Muscle of leg (tissue), 11 donors: ENCODE data around the gene AGBL1. TPM values are rescaled to one million over a fixed set of nuclear protein-coding genes. Genes with fewer than 3 reads are reported as not detected.

Source experiments
- DNase-seq: peaks from one replicate; pipeline ENCODE4 v3.0.0; 2013
- H3K27ac ChIP-seq: one replicate; pipeline ENCODE4 v1.5.1; 2013; ENCODE audit warnings: mild to moderate bottlenecking, low read length, control low read depth
- H3K27me3 ChIP-seq: one replicate; pipeline ENCODE4 v1.6.1; 2013; ENCODE audit warnings: low read length; ENCODE audit not compliant: control insufficient read depth, insufficient read depth
- H3K36me3 ChIP-seq: one replicate; pipeline ENCODE4 v1.6.1; 2013; ENCODE audit warnings: low read length; ENCODE audit not compliant: control insufficient read depth, insufficient read depth
- H3K4me1 ChIP-seq: one replicate; pipeline ENCODE4 v1.6.1; 2013; ENCODE audit warnings: low read length; ENCODE audit not compliant: control insufficient read depth, insufficient read depth
- H3K4me3 ChIP-seq: one replicate; pipeline ENCODE4 v1.5.1; 2013; ENCODE audit warnings: low read length, control low read depth
- H3K9me3 ChIP-seq: replicated peaks from 2 replicates; pipeline ENCODE4 v1.6.1; 2013; ENCODE audit warnings: low read depth, low read length; ENCODE audit not compliant: control insufficient read depth
- WGBS: methylation state at CpG from one replicate; pipeline ENCODE4 v1.1.5; 2013; ENCODE audit warnings: missing lambda C conversion rate; ENCODE audit not compliant: insufficient coverage; 5-methylcytosine and 5-hydroxymethylcytosine counted together
- polyA plus RNA-seq, 8 donors: library from polyadenylated mRNA; unstranded; fragments of 120-200 nt; gene quantifications; one replicate each; pipeline versions ENCODE4 v1.2.1 to v1.2.3, GENCODE V29; 2013; ENCODE audit warnings: inconsistent platforms in 1 of 8, low replicate concordance in 1 of 8; ENCODE audit not compliant: insufficient read length in 8 of 8, insufficient read depth in 1 of 8
- total RNA-seq: library from RNA; stranded (reverse); fragments of 120-200 nt; gene quantifications from one replicate; pipeline ENCODE4 v1.2.4, GENCODE V29; 2013

AGBL1 gene
- total and polyA plus RNA-seq, 9 donors, result 6.0 to 18.1 (median 7.9) TPM

GRCh38 chr15:86663979-86664378, 584.3 kb downstream of the AGBL1 start:
- Histone ChIP-seq H3K27ac (no peak overlapping the region), H3K4me3 (no peak overlapping the region), H3K4me1 (no peaks in the 10 kb centered on the region), H3K36me3 (no peaks in the 10 kb centered on the region), H3K9me3 (no peaks in the 10 kb centered on the region), H3K27me3 (no peaks in the 10 kb centered on the region)
- no peak for DNase-seq
- 67% methylated on average over 2 of the region's 2 CpGs for WGBS

GRCh38 chr15:86664581-86664980, 584.9 kb downstream of the AGBL1 start:
- no peak overlapping the region for H3K27ac ChIP-seq
- no peaks in the 10 kb centered on the region for H3K9me3 ChIP-seq
- WGBS, result no CpG with 5 or more reads among the region's 1 CpG
- no peaks in the 10 kb centered on the region for H3K4me1 ChIP-seq
- no peaks in the 10 kb centered on the region for H3K27me3 ChIP-seq
- no peaks in the 10 kb centered on the region for H3K36me3 ChIP-seq
- no peak overlapping the region for H3K4me3 ChIP-seq
- no peak for DNase-seq

- no peaks in the 10 kb centered on the region for H3K4me1 ChIP-seq
- DNase-seq, result no peak
- no peaks in the 10 kb centered on the region for H3K27me3 ChIP-seq
- H3K27ac ChIP-seq, result no peak overlapping the region
- no peaks in the 10 kb centered on the region for H3K9me3 ChIP-seq
- no CpG with 5 or more reads among the region's 4 CpGs for WGBS
- H3K36me3 ChIP-seq, result no peaks in the 10 kb centered on the region
- H3K4me3 ChIP-seq, result no peak overlapping the region
These were observed 596.3 kb downstream of the AGBL1 start for GRCh38 chr15:86676002-86676401.

- Histone ChIP-seq H3K27ac (no peak overlapping the region), H3K36me3 (no peaks in the 10 kb centered on the region), H3K27me3 (no peaks in the 10 kb centered on the region), H3K9me3 (no peaks in the 10 kb centered on the region), H3K4me1 (no peaks in the 10 kb centered on the region), H3K4me3 (no peak overlapping the region)
- DNase-seq, result no peak
- 36% methylated on average over 6 of the region's 6 CpGs for WGBS
These were observed 597.6 kb downstream of the AGBL1 start for GRCh38 chr15:86677278-86677677.

- Histone ChIP-seq H3K36me3 (no peaks in the 10 kb centered on the region), H3K27me3 (no peaks in the 10 kb centered on the region), H3K4me1 (no peaks in the 10 kb centered on the region), H3K27ac (no peak overlapping the region), H3K9me3 (no peaks in the 10 kb centered on the region), H3K4me3 (no peak overlapping the region)
- DNase-seq, result no peak
- no CpG with 5 or more reads among the region's 3 CpGs for WGBS
These were observed 605.6 kb downstream of the AGBL1 start for GRCh38 chr15:86685263-86685662.

GRCh38 chr15:86689006-86689405, 609.3 kb downstream of the AGBL1 start:
- H3K36me3 ChIP-seq, result no peaks in the 10 kb centered on the region
- H3K9me3 ChIP-seq, result no peaks in the 10 kb centered on the region
- H3K27me3 ChIP-seq, result no peaks in the 10 kb centered on the region
- DNase-seq, result no peak
- no peak overlapping the region for H3K4me3 ChIP-seq
- H3K27ac ChIP-seq, result no peak overlapping the region
- 68% methylated on average over 2 of the region's 4 CpGs for WGBS
- H3K4me1 ChIP-seq, result no peaks in the 10 kb centered on the region

- peak; percentile 48 for DNase-seq
- H3K9me3 ChIP-seq, result no peaks in the 10 kb centered on the region
- no peak overlapping the region for H3K27ac ChIP-seq
- H3K27me3 ChIP-seq, result no peaks in the 10 kb centered on the region
- H3K4me3 ChIP-seq, result no peak overlapping the region
- WGBS, result no CpG with 5 or more reads among the region's 1 CpG
- H3K4me1 ChIP-seq, result no peaks in the 10 kb centered on the region
- no peaks in the 10 kb centered on the region for H3K36me3 ChIP-seq
These were observed 610.9 kb downstream of the AGBL1 start for GRCh38 chr15:86690566-86690965.

GRCh38 chr15:86691091-86691663, 611.5 kb downstream of the AGBL1 start:
- Histone ChIP-seq H3K27ac (no peak overlapping the region), H3K27me3 (no peaks in the 10 kb centered on the region), H3K4me1 (no peaks in the 10 kb centered on the region), H3K4me3 (no peak overlapping the region), H3K9me3 (no peaks in the 10 kb centered on the region), H3K36me3 (no peaks in the 10 kb centered on the region)
- WGBS, result no CpG with 5 or more reads among the region's 2 CpGs
- DNase-seq, result peak; percentile 60

- Histone ChIP-seq H3K36me3 (no peaks in the 10 kb centered on the region), H3K4me3 (no peak overlapping the region), H3K4me1 (no peaks in the 10 kb centered on the region), H3K27ac (no peak overlapping the region), H3K27me3 (no peaks in the 10 kb centered on the region), H3K9me3 (no peaks in the 10 kb centered on the region)
- 23% methylated on average over 2 of the region's 3 CpGs for WGBS
- peak; percentile 9 for DNase-seq
These were observed 621.4 kb downstream of the AGBL1 start for GRCh38 chr15:86700864-86701610.

- H3K27ac ChIP-seq, result no peak overlapping the region
- no peaks in the 10 kb centered on the region for H3K4me1 ChIP-seq
- no peak overlapping the region for H3K4me3 ChIP-seq
- DNase-seq, result no peak
- no peaks in the 10 kb centered on the region for H3K9me3 ChIP-seq
- H3K27me3 ChIP-seq, result no peaks in the 10 kb centered on the region
- no peaks in the 10 kb centered on the region for H3K36me3 ChIP-seq
These were observed 621.9 kb downstream of the AGBL1 start for GRCh38 chr15:86701611-86701963.
